ENCODE results near the gene CD38.

DNA sequence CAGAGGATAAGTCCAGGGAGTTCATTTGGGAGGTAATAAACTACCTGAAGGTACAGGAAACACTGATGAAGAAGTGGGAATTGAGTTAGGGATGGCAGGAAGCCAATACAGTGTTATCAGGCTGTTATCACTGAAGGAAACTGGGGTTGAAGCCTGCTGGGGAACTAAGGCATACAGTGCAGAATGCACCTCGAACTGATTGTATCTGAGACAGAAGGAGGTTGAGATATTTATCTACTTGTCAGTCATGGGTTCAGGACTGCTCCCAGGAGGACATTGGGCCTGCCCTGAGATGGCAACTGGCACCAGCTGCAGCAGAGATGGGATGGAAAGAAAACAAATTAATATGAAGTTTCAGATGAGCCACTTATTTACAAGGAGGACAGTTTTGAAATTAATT is 35.5 kb upstream of the CD38 start:
- no peak for TF ChIP-seq POLR2A (IDR thresholded peaks at IDR 0.05)
- TF ChIP-seq, protein P1, sequence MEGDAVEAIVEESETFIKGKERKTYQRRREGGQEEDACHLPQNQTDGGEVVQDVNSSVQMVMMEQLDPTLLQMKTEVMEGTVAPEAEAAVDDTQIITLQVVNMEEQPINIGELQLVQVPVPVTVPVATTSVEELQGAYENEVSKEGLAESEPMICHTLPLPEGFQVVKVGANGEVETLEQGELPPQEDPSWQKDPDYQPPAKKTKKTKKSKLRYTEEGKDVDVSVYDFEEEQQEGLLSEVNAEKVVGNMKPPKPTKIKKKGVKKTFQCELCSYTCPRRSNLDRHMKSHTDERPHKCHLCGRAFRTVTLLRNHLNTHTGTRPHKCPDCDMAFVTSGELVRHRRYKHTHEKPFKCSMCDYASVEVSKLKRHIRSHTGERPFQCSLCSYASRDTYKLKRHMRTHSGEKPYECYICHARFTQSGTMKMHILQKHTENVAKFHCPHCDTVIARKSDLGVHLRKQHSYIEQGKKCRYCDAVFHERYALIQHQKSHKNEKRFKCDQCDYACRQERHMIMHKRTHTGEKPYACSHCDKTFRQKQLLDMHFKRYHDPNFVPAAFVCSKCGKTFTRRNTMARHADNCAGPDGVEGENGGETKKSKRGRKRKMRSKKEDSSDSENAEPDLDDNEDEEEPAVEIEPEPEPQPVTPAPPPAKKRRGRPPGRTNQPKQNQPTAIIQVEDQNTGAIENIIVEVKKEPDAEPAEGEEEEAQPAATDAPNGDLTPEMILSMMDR (IDR thresholded peaks at IDR 0.05), result no peak

Measured in adrenal gland (tissue), 5 donors.